Left ventricle myocardium inferior (tissue), 1 donor: ENCODE measurements around the gene FEN1. TPM values are rescaled to one million over a fixed set of nuclear protein-coding genes. Genes with fewer than 3 reads are reported as not detected.
A peak's percentile ranks its signal among the peaks of the same experiment; 100 is the strongest.

Experiments
- DNase-seq: peaks from one replicate; pipeline ENCODE4 v3.0.0-alpha.2; 2020
- H3K27ac ChIP-seq: fragments of 200-600 bp; replicated peaks from 2 replicates; pipeline ENCODE4 v1.8.0; 2021
- H3K27me3 ChIP-seq: fragments of 200-600 bp; 2 replicates; pipeline ENCODE4 v1.8.0; 2021; ENCODE audit warnings: low read depth
- H3K36me3 ChIP-seq: fragments of 200-600 bp; 2 replicates; pipeline ENCODE4 v1.8.0; 2021
- H3K4me1 ChIP-seq: fragments of 200-600 bp; 2 replicates; pipeline ENCODE4 v1.8.0; 2021
- H3K4me3 ChIP-seq: fragments of 200-600 bp; 2 replicates; pipeline ENCODE4 v1.8.0; 2021; ENCODE audit warnings: mild to moderate bottlenecking, moderate library complexity
- H3K9me3 ChIP-seq: fragments of 200-600 bp; replicated peaks from 2 replicates; pipeline ENCODE4 v1.8.0; 2021
- CTCF ChIP-seq: fragments of 200-600 bp; IDR thresholded peaks from 2 replicates; pipeline ENCODE4 v1.8.0; 2021; ENCODE audit warnings: antibody characterized with exemption, mild to moderate bottlenecking, borderline replicate concordance
- intact Hi-C: fragments of 100-400 bp; cut with micrococcal nuclease; formaldehyde crosslinking; loops from one replicate; pipeline ENCODE4 v1.11.0; 2022
- total RNA-seq: library from RNA; stranded (reverse); fragmentation: NEBNext Ultra II Directional; extraction: Animal tissue kit (Norgen Biotek cat#: 25700); gene quantifications from one replicate; pipeline ENCODE4 v1.2.1, GENCODE V29; 2021
- donor health status: DM: no; HTN: yes; CAD: no; lungs with severe emphysema.

FEN1 gene
- total RNA-seq, 1 donor from 2014 or later = 5.8 TPM

DNA sequence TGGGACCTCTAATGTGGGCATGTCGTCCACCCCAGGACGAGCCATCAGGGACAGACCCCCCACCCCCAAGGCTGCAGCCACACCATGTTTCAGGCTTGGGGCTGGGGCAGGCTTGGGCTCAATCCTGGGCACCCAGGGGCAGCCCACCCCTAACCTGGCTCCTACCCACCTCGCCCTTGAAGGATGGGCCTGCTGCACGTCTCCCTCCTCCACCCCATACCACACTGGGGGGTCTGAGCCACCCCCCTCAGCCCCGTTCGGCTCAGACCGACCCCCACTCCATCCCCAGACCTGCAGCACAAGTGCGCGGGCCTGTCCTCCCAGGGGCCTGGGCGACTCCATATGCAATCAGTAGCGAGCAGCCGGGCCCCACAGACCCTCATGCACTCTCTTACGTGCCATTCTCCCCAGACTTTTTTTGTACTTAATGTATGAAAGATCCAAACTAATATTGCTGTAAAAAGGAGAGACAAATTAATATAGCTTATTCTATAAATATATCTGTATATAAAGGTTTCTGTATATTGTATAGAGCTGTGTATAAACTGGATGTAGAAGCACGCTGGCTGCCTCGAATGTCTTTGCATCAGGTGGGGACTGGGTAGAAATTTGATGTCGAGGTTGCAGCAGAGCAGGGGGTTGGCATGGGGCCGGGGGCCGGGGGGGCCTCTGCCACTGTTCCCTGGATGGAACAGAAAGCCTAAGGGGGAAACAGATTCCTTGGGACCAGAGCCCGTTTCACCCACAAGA is 46.1 kb upstream of the FEN1 start:
- no peak overlapping the region for H3K4me3 ChIP-seq
- TF ChIP-seq CTCF = no peak
- intact Hi-C loops = no loop called here
- no peaks in the 10 kb centered on the region for H3K9me3 ChIP-seq
- H3K27ac ChIP-seq = no peak overlapping the region
- H3K27me3 ChIP-seq = peaks cover 16% of the 10 kb centered on the region
- H3K36me3 ChIP-seq = peaks cover 9% of the 10 kb centered on the region
- H3K4me1 ChIP-seq = peaks cover 8% of the 10 kb centered on the region
- DNase-seq = no peak

DNA sequence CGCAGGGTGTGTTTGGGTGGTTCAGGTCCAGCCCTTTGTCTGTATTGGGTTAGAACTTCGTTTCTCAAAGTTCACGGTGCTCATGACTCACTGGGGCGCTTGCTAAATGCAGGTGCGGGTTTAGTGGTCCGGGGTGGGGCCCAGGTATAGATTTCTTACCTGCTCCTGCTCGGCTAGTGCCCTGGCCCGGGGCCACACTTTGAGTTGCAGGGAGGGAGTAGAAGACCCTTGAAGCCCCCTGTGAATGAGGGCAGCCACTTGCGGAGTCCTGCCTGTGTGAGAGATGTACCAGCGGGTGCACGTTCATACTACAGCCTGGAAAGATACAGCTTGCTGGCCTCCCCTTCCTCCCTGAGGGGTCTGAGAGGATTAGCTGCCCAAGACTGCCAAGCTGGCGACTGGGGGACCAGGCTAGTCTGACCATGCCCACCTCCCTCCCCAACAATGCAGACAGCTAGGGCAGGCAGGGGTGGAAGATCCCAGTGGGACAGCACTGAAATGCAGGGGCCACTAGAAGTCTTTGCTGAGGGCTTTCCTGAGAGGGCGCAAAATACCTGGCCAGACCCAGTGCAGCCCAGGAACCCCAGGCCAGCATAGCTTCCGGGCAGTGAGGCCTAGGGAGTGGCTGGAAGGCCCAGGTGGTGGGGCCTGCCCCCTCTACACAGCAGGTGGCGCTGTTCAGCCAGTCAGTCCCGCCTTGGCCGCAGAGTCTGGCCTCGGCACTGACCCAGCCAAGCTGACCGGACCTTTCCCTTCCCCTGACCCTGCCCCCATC is 45.3 kb upstream of the FEN1 start:
- Histone ChIP-seq H3K27me3 (peaks cover 23% of the 10 kb centered on the region), H3K36me3 (peaks cover 4% of the 10 kb centered on the region), H3K9me3 (no peaks in the 10 kb centered on the region), H3K27ac (no peak overlapping the region), H3K4me1 (peaks cover 11% of the 10 kb centered on the region), H3K4me3 (no peak overlapping the region)
- peak; percentile 76 for DNase-seq
- TF ChIP-seq CTCF = peak; percentile 93
- intact Hi-C loops = no loop called here

- Histone ChIP-seq H3K4me1 (peaks cover 15% of the 10 kb centered on the region), H3K9me3 (no peaks in the 10 kb centered on the region), H3K36me3 (peaks cover 4% of the 10 kb centered on the region), H3K4me3 (no peak overlapping the region), H3K27me3 (peaks cover 27% of the 10 kb centered on the region), H3K27ac (no peak overlapping the region)
- intact Hi-C loops = no loop called here
- peak; percentile 8 for TF ChIP-seq CTCF
- DNase-seq = no peak
Measured at GRCh38 chr11:61747967-61748285, 44.8 kb upstream of the FEN1 start.

DNA sequence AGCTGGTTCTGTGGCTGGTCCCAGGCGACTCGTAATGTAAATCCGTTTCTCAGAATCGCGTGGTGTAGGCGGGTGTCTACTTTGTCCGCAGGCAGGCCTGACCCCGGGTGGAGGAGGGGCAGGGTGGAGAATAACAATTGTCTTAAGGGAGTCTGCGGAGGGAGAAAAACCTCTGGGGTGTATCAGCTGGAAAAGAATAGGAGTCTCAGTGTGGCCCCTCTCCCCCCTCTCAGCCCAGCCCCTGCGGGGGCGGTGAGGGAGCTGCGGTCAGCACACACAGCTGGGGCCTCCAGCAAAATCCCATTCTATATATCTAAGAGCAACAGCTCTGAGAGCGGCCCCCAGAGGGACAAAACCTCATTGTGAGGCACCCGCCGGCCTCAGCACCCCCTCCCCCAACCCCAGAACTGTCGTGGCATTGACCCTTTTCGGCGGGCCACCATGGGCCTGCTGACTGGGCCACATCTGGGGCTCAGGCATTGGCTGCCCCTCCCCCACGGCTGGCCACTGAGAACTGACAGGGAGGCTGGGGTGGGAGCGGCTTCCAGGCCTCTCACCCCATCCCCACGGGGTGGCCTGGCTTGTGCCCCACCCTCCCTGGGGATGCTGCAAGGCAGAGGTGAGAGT is 43.0 kb upstream of the FEN1 start:
- Histone ChIP-seq H3K9me3 (no peaks in the 10 kb centered on the region), H3K27ac (no peak overlapping the region), H3K36me3 (no peaks in the 10 kb centered on the region), H3K4me3 (no peak overlapping the region), H3K27me3 (peaks cover 28% of the 10 kb centered on the region), H3K4me1 (peaks cover 16% of the 10 kb centered on the region)
- no peak for DNase-seq
- intact Hi-C loops = no loop called here
- no peak for TF ChIP-seq CTCF

DNA sequence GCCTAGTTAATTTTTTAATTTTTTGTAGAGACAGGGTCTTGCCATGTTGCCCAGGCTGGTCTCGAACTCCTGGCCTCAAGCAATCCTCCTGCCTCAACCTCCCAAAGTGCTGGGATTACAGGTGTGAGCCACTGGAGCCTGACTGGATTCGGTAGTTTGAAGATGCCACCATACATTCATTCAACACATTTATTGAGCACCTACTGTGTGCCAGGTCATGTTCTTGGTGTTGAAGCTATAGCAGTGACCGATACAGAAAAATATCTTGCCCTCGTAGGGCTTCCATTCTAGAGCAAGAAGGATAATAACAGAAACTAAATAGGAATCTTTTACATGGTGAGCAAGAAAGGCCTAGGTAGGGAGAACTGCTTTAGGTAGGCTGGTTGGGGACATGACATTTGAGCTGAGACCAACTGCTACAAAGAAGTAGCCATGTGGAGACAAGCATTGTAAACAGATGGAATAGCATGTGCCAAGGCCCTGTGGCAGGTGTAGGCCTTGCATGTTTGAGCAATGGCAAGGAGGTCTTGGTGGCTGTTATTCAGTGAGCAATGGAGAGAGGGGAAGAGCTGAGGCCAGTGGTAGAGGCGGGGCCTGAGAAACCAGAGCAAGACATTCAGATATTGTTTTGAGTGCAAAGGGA is 42.0 kb upstream of the FEN1 start:
- Histone ChIP-seq H3K4me1 (peaks cover 16% of the 10 kb centered on the region), H3K4me3 (no peak overlapping the region), H3K9me3 (no peaks in the 10 kb centered on the region), H3K36me3 (no peaks in the 10 kb centered on the region), H3K27me3 (peaks cover 28% of the 10 kb centered on the region), H3K27ac (no peak overlapping the region)
- DNase-seq = no peak
- TF ChIP-seq CTCF = no peak
- intact Hi-C loops = no loop called here
